OCI-LY1 (cell line): ENCODE results near the gene SYNE2.

Source experiments
- H2AFZ ChIP-seq: fragments of 200-600 bp; sonication (generic), shearing (Covaris generic); 2 replicates; pipeline ENCODE4 v1.6.0; 2014; ENCODE audit warnings: antibody characterized with exemption, mild to moderate bottlenecking, low read length
- H3F3A ChIP-seq: fragments of 200-600 bp; sonication (generic), shearing (Covaris generic); 2 replicates; pipeline ENCODE4 v1.6.0; 2014; ENCODE audit warnings: mild to moderate bottlenecking, antibody characterized with exemption, low read length, moderate library complexity; ENCODE audit not compliant: insufficient read depth
- H3K27ac ChIP-seq: fragments of 200-600 bp; sonication (generic); 2 replicates; pipeline ENCODE4 v1.5.1; 2014; ENCODE audit warnings: low read length, mixed run types, mild to moderate bottlenecking, low read depth; ENCODE audit not compliant: poor library complexity, severe bottlenecking
- H3K27me3 ChIP-seq: fragments of 200-600 bp; sonication (generic); 2 replicates; pipeline ENCODE4 v1.6.0; 2014; ENCODE audit warnings: antibody characterized with exemption, mild to moderate bottlenecking, low read length, moderate library complexity; ENCODE audit not compliant: insufficient read depth
- H3K36me3 ChIP-seq: fragments of 200-600 bp; sonication (generic); 2 replicates; pipeline ENCODE4 v1.6.1; 2014; ENCODE audit warnings: mild to moderate bottlenecking, antibody characterized with exemption, low read length, moderate library complexity, mixed read lengths; ENCODE audit not compliant: insufficient read depth
- H3K4me1 ChIP-seq: fragments of 200-600 bp; sonication (generic); 2 replicates; pipeline ENCODE4 v1.5.1; 2014; ENCODE audit warnings: mild to moderate bottlenecking, low read length, moderate library complexity; ENCODE audit not compliant: insufficient read depth, severe bottlenecking
- H3K4me2 ChIP-seq: fragments of 200-600 bp; sonication (generic), shearing (Covaris generic); 2 replicates; pipeline ENCODE4 v1.6.1; 2014; ENCODE audit warnings: low read length
- H3K4me3 ChIP-seq: fragments of 200-600 bp; sonication (generic); 2 replicates; pipeline ENCODE4 v1.5.1; 2014; ENCODE audit warnings: low read length, low read depth, mild to moderate bottlenecking, mixed read lengths; ENCODE audit not compliant: poor library complexity, severe bottlenecking
- H3K79me2 ChIP-seq: fragments of 200-600 bp; shearing (Covaris generic); 2 replicates; pipeline ENCODE4 v1.6.1; 2016; ENCODE audit warnings: mixed run types, low read length, mixed read lengths; ENCODE audit not compliant: insufficient read depth
- H3K9ac ChIP-seq: fragments of 200-600 bp; sonication (generic), shearing (Covaris generic); 2 replicates; pipeline ENCODE4 v1.6.1; 2014; ENCODE audit warnings: mild to moderate bottlenecking, low read length, mixed read lengths
- H3K9me2 ChIP-seq: fragments of 200-600 bp; sonication (generic), shearing (Covaris generic); 2 replicates; pipeline ENCODE4 v1.6.1; 2014; ENCODE audit warnings: low read depth, mild to moderate bottlenecking, low read length, mixed read lengths
- H3K9me3 ChIP-seq: fragments of 200-600 bp; shearing (Covaris generic); 2 replicates; pipeline ENCODE4 v1.6.1; 2014; ENCODE audit warnings: low read length, mixed read lengths
- H4K20me1 ChIP-seq: fragments of 200-600 bp; sonication (generic), shearing (Covaris generic); 2 replicates; pipeline ENCODE4 v1.6.0; 2016; ENCODE audit warnings: mild to moderate bottlenecking, low read length; ENCODE audit not compliant: insufficient read depth
- EZH2 ChIP-seq: fragments of 200-600 bp; sonication (generic), shearing (Covaris generic); IDR thresholded peaks from 2 replicates; pipeline ENCODE4 v1.8.0; 2017; ENCODE audit warnings: borderline replicate concordance, mixed run types, mild to moderate bottlenecking, antibody characterized with exemption, low read length, moderate library complexity, mixed read lengths
- TF ChIP-seq, protein P1 (sequence below): fragments of 200-600 bp; sonication (generic), shearing (Covaris generic); IDR thresholded peaks from 2 replicates; pipeline ENCODE4 v1.5.1; 2017; ENCODE audit warnings: mild to moderate bottlenecking, antibody characterized with exemption, low read length, moderate library complexity, mixed read lengths

Gene SYNE2

DNA sequence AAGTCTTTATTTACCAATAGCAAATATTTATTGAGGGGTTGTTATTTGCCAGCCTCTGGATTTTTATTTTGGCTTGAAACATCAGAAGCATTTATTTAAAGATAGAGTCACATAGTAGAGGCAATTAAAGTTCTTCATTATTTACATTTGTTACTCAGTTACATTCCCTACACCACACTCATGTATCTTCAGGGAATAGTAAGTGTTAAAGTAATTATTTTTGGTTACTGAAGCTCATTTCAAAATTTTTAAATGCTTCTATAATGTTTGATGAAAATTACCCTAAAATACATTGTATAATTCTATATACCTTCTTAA, 235.8 kb downstream of the SYNE2 start:
- no peaks in the 10 kb centered on the region for H3F3A ChIP-seq
- H3K36me3 ChIP-seq = peaks cover 56% of the 10 kb centered on the region; the same call in 1 of the 2 replicates
- H4K20me1 ChIP-seq = no peaks in the 10 kb centered on the region
- H3K27ac ChIP-seq = no peak overlapping the region
- no peak overlapping the region for H3K9ac ChIP-seq
- H3K9me2 ChIP-seq = no peaks in the 10 kb centered on the region
- no peak overlapping the region for H3K4me3 ChIP-seq
- no peaks in the 10 kb centered on the region for H3K27me3 ChIP-seq
- TF ChIP-seq EZH2 = no peak
- TF ChIP-seq, protein P1, sequence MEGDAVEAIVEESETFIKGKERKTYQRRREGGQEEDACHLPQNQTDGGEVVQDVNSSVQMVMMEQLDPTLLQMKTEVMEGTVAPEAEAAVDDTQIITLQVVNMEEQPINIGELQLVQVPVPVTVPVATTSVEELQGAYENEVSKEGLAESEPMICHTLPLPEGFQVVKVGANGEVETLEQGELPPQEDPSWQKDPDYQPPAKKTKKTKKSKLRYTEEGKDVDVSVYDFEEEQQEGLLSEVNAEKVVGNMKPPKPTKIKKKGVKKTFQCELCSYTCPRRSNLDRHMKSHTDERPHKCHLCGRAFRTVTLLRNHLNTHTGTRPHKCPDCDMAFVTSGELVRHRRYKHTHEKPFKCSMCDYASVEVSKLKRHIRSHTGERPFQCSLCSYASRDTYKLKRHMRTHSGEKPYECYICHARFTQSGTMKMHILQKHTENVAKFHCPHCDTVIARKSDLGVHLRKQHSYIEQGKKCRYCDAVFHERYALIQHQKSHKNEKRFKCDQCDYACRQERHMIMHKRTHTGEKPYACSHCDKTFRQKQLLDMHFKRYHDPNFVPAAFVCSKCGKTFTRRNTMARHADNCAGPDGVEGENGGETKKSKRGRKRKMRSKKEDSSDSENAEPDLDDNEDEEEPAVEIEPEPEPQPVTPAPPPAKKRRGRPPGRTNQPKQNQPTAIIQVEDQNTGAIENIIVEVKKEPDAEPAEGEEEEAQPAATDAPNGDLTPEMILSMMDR = no peak
- no peaks in the 10 kb centered on the region for H3K4me1 ChIP-seq
- no peak overlapping the region for H3K4me2 ChIP-seq
- no peaks in the 10 kb centered on the region for H3K9me3 ChIP-seq
- no peaks in the 10 kb centered on the region for H3K79me2 ChIP-seq
- H2AFZ ChIP-seq = no peak overlapping the region

DNA sequence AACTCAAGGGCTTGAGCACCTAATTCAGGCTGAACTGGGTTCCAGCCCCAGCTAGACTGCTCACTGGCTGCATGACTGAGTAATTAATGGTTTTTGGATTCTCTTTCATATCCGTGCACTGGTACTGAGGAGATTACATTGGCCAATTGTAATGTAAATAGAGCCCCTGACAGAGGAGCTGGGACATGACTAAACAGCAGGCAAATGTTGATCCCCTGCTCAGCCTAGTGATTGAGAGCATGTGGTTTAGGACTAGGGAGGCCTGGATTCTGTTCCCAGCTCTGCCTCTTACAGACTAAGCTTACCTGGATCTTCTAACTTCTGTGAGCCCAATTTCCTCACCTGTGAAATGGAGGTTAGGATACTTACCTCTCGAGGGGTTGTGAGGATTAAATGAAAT, 237.1 kb downstream of the SYNE2 start:
- Histone ChIP-seq H4K20me1 (no peaks in the 10 kb centered on the region), H3K9me2 (no peaks in the 10 kb centered on the region), H3K27ac (no peak overlapping the region), H3K4me3 (no peak overlapping the region), H3K9me3 (no peaks in the 10 kb centered on the region), H3F3A (no peaks in the 10 kb centered on the region), H3K79me2 (no peaks in the 10 kb centered on the region), H3K36me3 (peaks cover 50% of the 10 kb centered on the region; the same call in 1 of the 2 replicates), H3K4me2 (no peak overlapping the region), H2AFZ (no peak overlapping the region), H3K9ac (no peak overlapping the region), H3K4me1 (no peaks in the 10 kb centered on the region), H3K27me3 (no peaks in the 10 kb centered on the region)
- TF ChIP-seq EZH2 = no peak
- TF ChIP-seq, protein P1 = no peak

DNA sequence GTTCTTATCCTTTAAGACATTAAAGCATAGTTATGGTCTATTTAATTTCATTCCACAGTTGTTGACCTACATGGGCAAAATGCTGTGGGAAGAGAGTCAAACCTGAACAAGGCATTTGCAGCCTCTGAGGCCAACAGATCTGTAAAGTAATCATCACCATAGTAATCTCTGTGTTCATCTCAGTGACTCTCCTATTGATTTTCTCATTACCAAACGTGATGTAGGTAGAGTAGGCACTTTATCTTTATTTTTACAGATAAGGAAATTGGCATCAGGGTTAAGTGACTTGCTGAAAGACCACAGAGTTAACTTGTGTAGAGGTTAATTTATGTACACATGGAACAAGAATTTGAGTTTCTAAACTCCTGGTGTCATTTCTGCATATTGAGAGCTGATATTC, 238.4 kb downstream of the SYNE2 start:
- Histone ChIP-seq H2AFZ (no peak overlapping the region), H3K79me2 (no peaks in the 10 kb centered on the region), H3K4me3 (no peak overlapping the region), H3K9me2 (no peaks in the 10 kb centered on the region), H3F3A (no peaks in the 10 kb centered on the region), H3K27ac (no peak overlapping the region), H4K20me1 (no peaks in the 10 kb centered on the region), H3K9me3 (no peaks in the 10 kb centered on the region), H3K36me3 (peaks cover 63% of the 10 kb centered on the region; the same call in 1 of the 2 replicates), H3K4me2 (no peak overlapping the region), H3K27me3 (no peaks in the 10 kb centered on the region), H3K4me1 (no peaks in the 10 kb centered on the region), H3K9ac (no peak overlapping the region)
- TF ChIP-seq, protein P1 = no peak
- TF ChIP-seq EZH2 = no peak
